GM18861 (cell line): ENCODE measurements around the gene ZNF107.
"Not testable (repeated sequence)": the region's sequence is repeated elsewhere in the genome, so short reads cannot be mapped to it uniquely, and the experiment has no call there.

Experiments
- ATAC-seq: cut with Tn5 transposase; IDR thresholded peaks from one replicate; pipeline ENCODE4 v1.9.1; 2021; ENCODE audit not compliant: unreplicated experiment

The ZNF107 gene

GRCh38 chr7:64729089-64729848 lies 63.3 kb downstream of the ZNF107 start:
- no peak for ATAC-seq

GRCh38 chr7:64733550-64734240 lies 67.8 kb downstream of the ZNF107 start:
- ATAC-seq = no peak

GRCh38 chr7:64736575-64736974 lies 70.6 kb downstream of the ZNF107 start:
- no peak for ATAC-seq

- ATAC-seq = not testable (repeated sequence)
These were observed 72.5 kb downstream of the ZNF107 start for GRCh38 chr7:64738403-64738802.

- not testable (repeated sequence) for ATAC-seq
These were observed 73.0 kb downstream of the ZNF107 start for GRCh38 chr7:64738953-64739352.

DNA sequence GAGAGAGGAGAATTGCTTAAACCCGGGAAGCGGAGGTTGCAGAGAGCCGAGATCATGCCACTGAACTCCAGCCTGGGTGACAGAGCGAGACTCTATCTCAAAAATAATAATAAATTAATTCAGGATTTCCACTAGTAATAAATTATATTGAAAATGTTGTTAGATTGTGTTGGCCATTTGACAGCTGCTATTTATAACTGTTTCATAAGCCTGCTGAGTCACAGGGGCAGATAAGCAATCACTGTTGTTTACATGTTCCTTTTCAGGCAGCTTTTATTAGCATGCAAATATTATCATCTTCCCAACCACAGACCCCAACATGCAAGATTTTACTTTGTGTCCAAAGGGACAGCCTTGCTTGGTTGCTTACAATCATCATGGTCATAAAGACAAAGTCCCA lies 78.7 kb downstream of the ZNF107 start:
- no peak for ATAC-seq

GRCh38 chr7:64747802-64748201 lies 81.9 kb downstream of the ZNF107 start:
- no peak for ATAC-seq

- ATAC-seq = no peak
These were observed 87.1 kb downstream of the ZNF107 start for GRCh38 chr7:64753032-64753431.

- ATAC-seq = no peak
These were observed 89.9 kb downstream of the ZNF107 start for GRCh38 chr7:64755865-64756264.

DNA sequence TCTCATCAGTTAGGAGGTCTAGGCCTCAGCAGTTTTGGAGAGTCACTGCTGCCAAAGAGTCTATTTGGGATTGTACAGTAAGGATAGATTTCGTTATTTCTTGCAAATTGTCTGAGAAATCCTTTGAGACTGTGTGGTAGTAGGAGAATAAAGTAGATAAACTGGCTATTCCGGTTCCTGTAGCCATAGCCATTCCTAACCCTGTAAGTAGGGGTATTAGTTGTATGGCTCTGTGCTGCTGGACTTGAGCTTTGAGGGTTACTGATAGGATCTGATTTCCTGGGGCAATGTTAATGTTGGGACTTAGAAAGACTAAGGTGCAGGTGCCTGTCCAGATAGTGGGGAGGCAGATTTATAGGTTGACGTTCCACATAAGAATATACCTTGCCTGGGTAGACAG lies 92.2 kb downstream of the ZNF107 start:
- ATAC-seq = no peak
